HG02759 (cell line): ENCODE measurements around the gene ZNF215.
"Not testable (repeated sequence)": the region's sequence is repeated elsewhere in the genome, so short reads cannot be mapped to it uniquely, and the experiment has no call there.

Source experiments
- ATAC-seq: cut with Tn5 transposase; IDR thresholded peaks from one replicate; pipeline ENCODE4 v1.9.1; 2021; ENCODE audit warnings: mild to moderate bottlenecking, moderate library complexity; ENCODE audit not compliant: unreplicated experiment

Gene ZNF215

GRCh38 chr11:6926208-6927029 lies at the start of gene ZNF215:
ZNF215 (plus strand) TSS chr11:6926426; CDS start chr11:6932273, 5,847 bp downstream.
- ATAC-seq, result peak; percentile 70

- ATAC-seq, result no peak
These were observed 49.3 kb upstream of the ZNF215 start for GRCh38 chr11:6876914-6877313.

DNA sequence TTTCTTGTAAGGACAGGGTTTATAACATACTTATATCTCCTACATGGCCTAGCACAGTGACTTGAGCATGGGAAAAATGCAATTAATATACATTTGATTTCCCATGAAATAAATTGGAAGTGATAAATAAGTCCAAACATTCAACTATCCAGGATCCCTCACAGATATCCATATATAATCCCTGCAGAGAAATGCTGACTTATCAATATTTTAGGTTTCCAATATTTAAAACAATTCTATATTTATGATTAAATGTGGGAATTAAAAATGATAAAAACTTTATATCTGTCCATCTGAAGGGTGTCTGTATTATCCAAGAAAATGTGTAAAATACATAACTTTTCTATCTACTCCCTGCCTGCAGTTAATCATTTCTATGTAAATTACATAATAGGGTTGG lies 43.5 kb upstream of the ZNF215 start:
- no peak for ATAC-seq

DNA sequence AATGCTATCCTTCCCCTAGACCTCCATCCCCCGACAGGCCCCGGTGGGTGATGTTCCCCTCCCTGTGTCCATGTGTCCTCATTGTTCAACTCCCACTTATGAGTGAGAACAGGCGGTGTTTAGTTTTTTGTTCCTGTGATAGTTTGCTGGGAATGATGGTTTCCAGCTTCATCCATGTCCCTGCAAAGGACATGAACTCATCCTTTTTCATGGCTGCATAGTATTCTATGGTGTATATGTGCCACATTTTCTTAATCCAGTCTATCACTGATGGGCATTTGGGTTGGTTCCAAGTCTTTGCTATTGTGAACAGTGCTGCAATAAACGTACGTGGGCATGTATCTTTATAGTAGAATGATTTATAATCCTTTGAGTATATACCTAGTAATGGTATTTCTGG lies 38.5 kb upstream of the ZNF215 start:
- ATAC-seq, result not testable (repeated sequence)

DNA sequence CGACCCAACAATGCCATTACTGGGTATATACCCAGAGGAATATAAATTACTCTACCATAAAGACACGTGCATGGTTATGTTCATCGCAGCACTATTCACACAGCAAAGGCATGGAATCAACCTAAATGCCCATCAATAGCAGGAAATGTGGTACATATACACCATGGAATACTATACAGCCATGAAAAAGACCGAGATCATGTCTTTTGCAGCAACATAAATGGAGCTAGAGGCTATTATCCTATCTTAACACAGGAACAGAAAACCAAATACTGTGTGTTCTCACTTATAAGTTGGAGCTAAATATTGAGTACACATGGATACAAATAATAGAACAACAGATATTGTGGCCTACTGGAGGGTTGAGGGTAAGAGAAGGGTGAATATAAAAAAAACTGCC lies 37.4 kb upstream of the ZNF215 start:
- no peak for ATAC-seq

- no peak for ATAC-seq
These were observed 36.4 kb upstream of the ZNF215 start for GRCh38 chr11:6889835-6890234.

- no peak for ATAC-seq
These were observed 33.8 kb upstream of the ZNF215 start, which contains the start of gene OR2D2 for GRCh38 chr11:6892400-6892799. OR2D2 (minus strand) TSS chr11:6892500; CDS start chr11:6892500, 0 bp downstream.

- no peak for ATAC-seq
These were observed 32.1 kb upstream of the ZNF215 start for GRCh38 chr11:6894097-6894496.

DNA sequence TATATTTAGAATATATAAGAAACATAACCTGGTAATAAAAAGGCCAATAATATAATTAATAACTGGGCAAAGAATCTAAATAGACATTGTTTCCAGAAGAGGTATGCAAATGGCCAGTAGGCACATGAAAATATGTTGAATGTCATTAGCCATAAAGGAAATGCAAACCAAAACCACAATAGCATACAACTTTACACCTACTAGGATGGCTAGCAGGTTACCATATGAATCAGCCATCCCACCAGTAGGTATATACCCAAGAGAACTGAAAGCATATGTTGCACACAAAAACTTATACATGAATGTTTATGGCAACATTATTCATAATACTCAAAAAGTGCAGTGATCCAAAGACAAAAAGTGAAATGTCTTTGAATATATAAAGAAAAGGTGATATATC lies 31.2 kb upstream of the ZNF215 start:
- peak; percentile 81 for ATAC-seq

GRCh38 chr11:6898911-6899310 lies 27.3 kb upstream of the ZNF215 start:
- no peak for ATAC-seq

GRCh38 chr11:6900327-6900999 lies 25.8 kb upstream of the ZNF215 start:
- no peak for ATAC-seq

- ATAC-seq, result not testable (repeated sequence)
These were observed 21.4 kb upstream of the ZNF215 start for GRCh38 chr11:6904804-6905203.

DNA sequence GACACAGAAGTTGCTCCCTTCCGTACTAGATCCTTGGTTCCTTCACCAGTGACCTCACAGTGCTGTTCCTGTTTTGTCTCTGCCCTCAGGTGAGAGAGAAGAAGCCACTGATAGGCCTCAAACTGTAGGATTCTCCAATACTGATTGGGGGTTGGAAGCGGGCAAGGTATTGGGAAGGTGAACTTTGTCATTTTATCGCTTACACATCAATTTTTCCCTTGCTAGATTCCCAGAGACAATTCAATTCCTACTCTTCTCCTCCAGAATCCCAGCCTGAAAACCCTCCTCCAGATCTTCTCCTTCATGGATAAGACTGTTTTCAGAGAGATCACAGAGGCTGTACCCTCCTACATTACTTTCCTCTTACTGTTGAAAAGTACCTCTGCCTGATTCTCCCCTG lies 14.8 kb upstream of the ZNF215 start:
- no peak for ATAC-seq

- ATAC-seq, result no peak
These were observed 14.3 kb upstream of the ZNF215 start for GRCh38 chr11:6911948-6912347.

DNA sequence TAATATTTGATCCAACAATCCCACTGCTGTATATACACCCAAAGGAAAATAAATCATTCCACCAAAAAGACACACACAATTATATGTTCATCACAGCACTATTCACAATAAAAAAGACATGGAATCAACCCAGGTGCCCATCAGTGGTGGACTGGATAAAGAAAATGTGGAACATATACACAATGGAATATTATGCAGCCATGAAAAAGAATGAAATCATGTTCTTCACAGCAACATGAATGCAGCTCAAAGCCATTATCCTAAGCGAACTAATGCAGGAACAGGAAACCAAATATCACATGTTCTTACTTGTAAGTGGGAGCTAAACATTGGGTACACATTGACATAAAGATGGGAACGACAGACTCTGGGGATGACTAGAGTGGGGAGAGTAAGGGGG lies 6.5 kb upstream of the ZNF215 start:
- ATAC-seq, result no peak

DNA sequence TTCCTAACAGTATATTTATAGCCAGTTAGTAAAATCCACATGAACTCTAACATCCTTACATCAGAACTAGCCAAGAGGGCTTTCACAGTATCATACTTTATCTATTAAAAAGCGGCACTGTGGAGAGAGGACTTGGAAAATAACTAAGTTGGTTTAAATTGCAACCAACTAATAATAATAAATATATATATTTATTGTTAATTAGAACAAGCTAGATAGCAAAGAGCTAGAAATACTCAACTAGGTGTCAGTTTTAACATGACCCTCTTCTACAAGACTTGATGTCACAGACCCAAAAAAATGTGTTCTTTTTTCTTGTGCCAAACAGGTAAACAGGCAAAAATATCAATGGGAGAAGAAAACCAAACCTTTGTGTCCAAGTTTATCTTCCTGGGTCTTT lies 5.5 kb upstream of the ZNF215 start, which contains the start of gene OR2D3:
TSS of gene OR2D3 (plus strand) at position 301 of the 400 bp plus-strand sequence. CDS start at position 301, 0 bp downstream.
- no peak for ATAC-seq

DNA sequence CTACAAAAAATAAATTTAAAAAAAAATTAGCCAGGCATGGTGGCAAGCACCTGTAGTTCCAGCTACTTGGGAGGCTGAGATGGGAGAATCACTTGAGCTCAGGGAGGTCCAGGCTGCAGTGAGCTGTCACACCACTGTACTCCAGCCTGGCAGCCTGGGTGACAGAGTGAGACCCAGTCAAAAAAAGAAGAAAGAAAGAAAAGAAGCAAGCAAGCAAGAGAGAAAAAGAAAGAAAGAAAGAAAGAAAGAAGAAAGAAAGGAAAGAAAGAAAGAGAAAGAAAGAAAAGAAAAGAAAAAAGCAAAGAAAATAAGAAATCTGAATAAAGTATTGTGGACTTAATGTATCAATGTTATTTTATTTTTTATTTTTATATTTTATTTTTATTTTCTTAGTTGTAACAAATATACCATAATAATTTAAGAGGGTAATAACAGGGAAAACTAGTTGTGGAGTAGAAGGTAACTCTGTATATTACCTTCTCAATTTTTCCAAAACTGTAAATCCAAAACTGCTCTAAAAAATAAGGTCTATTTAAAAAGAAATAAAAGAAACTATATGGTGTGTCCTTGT lies 1.1 kb upstream of the ZNF215 start:
- ATAC-seq, result no peak

- peak; percentile 13 for ATAC-seq
These were observed 504 bp upstream of the ZNF215 start for GRCh38 chr11:6925636-6926207.

DNA sequence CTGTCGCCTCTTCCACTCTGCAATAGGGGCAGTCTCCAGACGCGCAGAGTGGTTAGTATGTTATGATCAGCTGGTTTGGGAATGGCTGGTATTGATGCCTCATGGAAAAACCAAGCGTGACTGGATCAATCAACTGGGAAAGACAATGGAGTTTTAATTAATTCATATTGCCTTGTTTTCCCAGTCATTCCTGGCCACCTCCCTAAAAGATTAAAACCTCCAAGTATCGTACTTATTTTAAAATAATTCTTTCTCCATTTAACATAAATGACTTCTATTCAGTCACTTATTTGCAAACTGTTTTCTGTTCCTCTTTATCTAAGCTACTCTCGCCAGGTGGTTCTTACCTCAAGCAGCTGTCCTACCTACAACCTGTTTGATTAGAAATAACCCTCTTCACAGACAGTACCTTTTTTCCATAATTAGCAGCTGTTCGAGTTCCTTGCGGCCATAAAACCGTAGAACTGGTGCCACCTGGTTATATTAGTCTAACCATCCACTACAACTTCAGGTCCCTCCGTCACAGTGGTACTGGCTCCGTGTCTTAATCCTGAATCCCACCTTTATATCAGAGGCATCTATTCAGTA lies 898 bp downstream of the ZNF215 start:
- peak; percentile 62 for ATAC-seq

DNA sequence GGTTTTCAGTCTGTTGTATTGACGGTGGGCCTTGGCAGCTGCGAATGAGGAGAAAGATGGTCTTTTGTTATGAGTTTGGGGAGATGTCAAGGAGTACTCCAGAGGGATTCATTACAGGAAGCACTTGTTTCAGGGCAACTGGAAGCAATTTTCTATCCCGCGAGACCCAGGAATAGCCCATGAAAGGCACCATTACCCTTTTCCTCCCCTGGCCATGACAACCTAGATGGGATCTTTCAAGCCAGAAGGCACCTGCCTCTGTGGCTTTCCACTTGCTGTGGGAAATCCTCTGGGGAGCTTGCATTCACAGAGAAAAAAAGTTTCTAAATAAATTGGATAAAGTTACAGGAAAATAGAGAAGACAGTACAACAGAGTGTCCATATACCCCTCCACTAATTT lies 2.7 kb downstream of the ZNF215 start:
- no peak for ATAC-seq

DNA sequence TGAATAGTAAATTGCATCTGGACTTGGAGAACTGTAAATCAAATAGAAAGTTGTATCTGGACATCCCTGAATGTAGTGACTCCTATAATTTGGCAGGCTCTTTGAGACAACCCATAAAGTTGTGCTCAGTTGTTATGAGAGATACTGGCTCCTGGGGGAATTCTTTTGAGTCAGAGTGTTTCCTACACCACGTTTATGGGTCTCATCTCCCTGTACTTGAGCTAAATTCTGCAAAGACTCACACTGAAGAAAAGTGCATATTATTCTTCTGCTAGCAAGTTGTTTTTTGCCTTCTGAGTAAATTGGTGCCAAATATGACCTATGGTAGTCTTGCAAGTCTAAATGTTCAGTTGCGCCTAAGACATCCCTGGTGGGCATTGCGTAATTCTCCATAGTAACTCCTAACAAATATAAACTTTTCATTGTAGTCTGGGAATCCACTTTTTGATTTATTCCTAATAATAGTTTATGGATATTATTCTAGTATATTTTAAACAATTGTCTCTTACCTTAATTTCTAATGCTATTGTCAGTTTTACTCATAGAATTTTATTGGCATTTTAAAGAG lies 5.0 kb downstream of the ZNF215 start:
- ATAC-seq, result no peak
